GM18505 (cell line): ENCODE data around the gene KRTAP17-1.
"Not testable (repeated sequence)": the region's sequence is repeated elsewhere in the genome, so short reads cannot be mapped to it uniquely, and the experiment has no call there.

ENCODE experiments used
- ATAC-seq: cut with Tn5 transposase; IDR thresholded peaks from one replicate; pipeline ENCODE4 v1.9.1; 2021; ENCODE audit not compliant: unreplicated experiment
- POLR2A ChIP-seq: IDR thresholded peaks from 4 replicates; pipeline ENCODE4 v1.6.1; 2011; ENCODE audit warnings: borderline replicate concordance; ENCODE audit not compliant: insufficient read depth, insufficient read length; ENCODE audit errors: extremely low read depth

The KRTAP17-1 gene

GRCh38 chr17:41315204-41315794 is at the start of gene KRTAP17-1:
KRTAP17-1 (minus strand) TSS chr17:41315710; CDS start chr17:41315650, 60 bp downstream.
- no peak for TF ChIP-seq POLR2A
- ATAC-seq, result no peak

- TF ChIP-seq POLR2A, result no peak
- ATAC-seq, result no peak
Measured at GRCh38 chr17:41363881-41364280, 48.4 kb upstream of the KRTAP17-1 start.

GRCh38 chr17:41360296-41360995 is 44.9 kb upstream of the KRTAP17-1 start:
- ATAC-seq, result no peak
- no peak for TF ChIP-seq POLR2A

- no peak for ATAC-seq
- TF ChIP-seq POLR2A, result no peak
Measured at GRCh38 chr17:41354536-41354935, 39.0 kb upstream of the KRTAP17-1 start.

GRCh38 chr17:41352597-41353366 is 37.3 kb upstream of the KRTAP17-1 start:
- no peak for ATAC-seq
- TF ChIP-seq POLR2A, result no peak

- no peak for TF ChIP-seq POLR2A
- ATAC-seq, result no peak
Measured at GRCh38 chr17:41351177-41351576, 35.7 kb upstream of the KRTAP17-1 start.

- ATAC-seq, result not testable (repeated sequence)
Measured at GRCh38 chr17:41350381-41350878, 34.9 kb upstream of the KRTAP17-1 start, which contains the start of gene KRT33A. KRT33A (minus strand) TSS chr17:41350828; CDS start chr17:41350767, 61 bp downstream.

- no peak for ATAC-seq
- no peak for TF ChIP-seq POLR2A
Measured at GRCh38 chr17:41347869-41348760, 32.6 kb upstream of the KRTAP17-1 start.

GRCh38 chr17:41346421-41346820 is 30.9 kb upstream of the KRTAP17-1 start:
- ATAC-seq, result not testable (repeated sequence)

- no peak for TF ChIP-seq POLR2A
- no peak for ATAC-seq
Measured at GRCh38 chr17:41345992-41346391, 30.5 kb upstream of the KRTAP17-1 start.

- ATAC-seq, result no peak
- no peak for TF ChIP-seq POLR2A
Measured at GRCh38 chr17:41343029-41343428, 27.5 kb upstream of the KRTAP17-1 start.

GRCh38 chr17:41340934-41341861 is 25.7 kb upstream of the KRTAP17-1 start:
- no peak for ATAC-seq
- TF ChIP-seq POLR2A, result no peak
